Stimulated activated CD4-positive, alpha-beta T cell treated with anti-CD3 and anti-CD28 coated beads, Interleukin-1b, Interleukin-23, amount 100 ng/mL, for 48 hours (primary cell): Measurements from ENCODE around the gene SHLD1.
A peak's percentile ranks its signal among the peaks of the same experiment; 100 is the strongest.
"Not testable (repeated sequence)": the region's sequence is repeated elsewhere in the genome, so short reads cannot be mapped to it uniquely, and the experiment has no call there.

Experiments
- DNase-seq: peaks from one replicate; pipeline ENCODE4 v3.0.0-alpha.2; 2020

The SHLD1 gene

GRCh38 chr20:5749952-5750779 is at the start of gene SHLD1:
Gene SHLD1 (plus strand): TSS chr20:5750401. CDS start chr20:5772866, 22,465 bp downstream.
- DNase-seq, result peak; percentile 86

GRCh38 chr20:5702339-5702738 is 47.9 kb upstream of the SHLD1 start:
- DNase-seq, result not testable (repeated sequence)

GRCh38 chr20:5703681-5704101 is 46.5 kb upstream of the SHLD1 start:
- no peak for DNase-seq

GRCh38 chr20:5705827-5706226 is 44.4 kb upstream of the SHLD1 start:
- DNase-seq, result no peak

- no peak for DNase-seq
These were observed 43.4 kb upstream of the SHLD1 start for GRCh38 chr20:5706797-5707196.

GRCh38 chr20:5710551-5710950 is 39.6 kb upstream of the SHLD1 start:
- DNase-seq, result no peak

GRCh38 chr20:5714261-5715041 is 35.8 kb upstream of the SHLD1 start:
- peak; percentile 50 for DNase-seq

- DNase-seq, result peak; percentile 38
These were observed 34.9 kb upstream of the SHLD1 start for GRCh38 chr20:5715071-5715841.

- no peak for DNase-seq
These were observed 33.2 kb upstream of the SHLD1 start for GRCh38 chr20:5716953-5717352.

GRCh38 chr20:5718896-5719595 is 31.2 kb upstream of the SHLD1 start:
- no peak for DNase-seq

- peak; percentile 12 for DNase-seq
These were observed 30.3 kb upstream of the SHLD1 start for GRCh38 chr20:5719861-5720403.

GRCh38 chr20:5720696-5721095 is 29.5 kb upstream of the SHLD1 start:
- no peak for DNase-seq

- not testable (repeated sequence) for DNase-seq
These were observed 28.8 kb upstream of the SHLD1 start for GRCh38 chr20:5721356-5721755.

- DNase-seq, result no peak
These were observed 27.3 kb upstream of the SHLD1 start for GRCh38 chr20:5722927-5723326.

GRCh38 chr20:5725183-5725463 is 25.1 kb upstream of the SHLD1 start:
- not testable (repeated sequence) for DNase-seq

GRCh38 chr20:5727018-5727515 is 23.1 kb upstream of the SHLD1 start:
- DNase-seq, result no peak

- no peak for DNase-seq
These were observed 20.9 kb upstream of the SHLD1 start for GRCh38 chr20:5729348-5729747.

GRCh38 chr20:5730131-5730530 is 20.1 kb upstream of the SHLD1 start:
- no peak for DNase-seq

- no peak for DNase-seq
These were observed 18.3 kb upstream of the SHLD1 start for GRCh38 chr20:5731753-5732366.

- DNase-seq, result no peak
These were observed 15.6 kb upstream of the SHLD1 start for GRCh38 chr20:5734602-5735001.

GRCh38 chr20:5735845-5736510 is 14.2 kb upstream of the SHLD1 start:
- DNase-seq, result no peak
